ENCODE results near the gene ATP10A.

DNA sequence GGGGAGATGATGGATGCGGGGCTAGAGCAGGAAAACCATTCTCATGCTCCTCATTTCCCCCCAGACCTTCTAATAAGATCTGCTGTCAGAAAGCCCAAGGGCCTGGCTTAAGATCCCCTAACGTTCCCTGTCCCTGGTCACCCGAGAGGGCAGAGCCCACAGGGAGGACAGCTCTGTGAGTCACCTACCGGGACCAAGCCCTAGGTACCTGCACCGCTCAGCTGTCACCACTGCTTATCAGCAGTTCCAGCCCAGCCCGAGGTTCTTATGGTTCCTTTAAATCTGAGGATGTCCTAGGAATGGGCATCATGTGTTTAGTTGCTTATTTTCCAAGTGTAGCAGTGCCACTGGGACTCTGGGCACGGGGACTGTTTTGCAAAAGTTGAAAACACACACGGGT lies 53.0 kb downstream of the ATP10A start:
- TF ChIP-seq EZH2 (IDR thresholded peaks at IDR 0.05; ENCODE audit: borderline replicate concordance), result no peak
- no peak for TF ChIP-seq EZH2phosphoT487 (IDR thresholded peaks at IDR 0.05; ENCODE audit: low read depth, severe bottlenecking, unreplicated experiment)
